ENCODE results near the gene PPM1D.

Gene PPM1D

DNA sequence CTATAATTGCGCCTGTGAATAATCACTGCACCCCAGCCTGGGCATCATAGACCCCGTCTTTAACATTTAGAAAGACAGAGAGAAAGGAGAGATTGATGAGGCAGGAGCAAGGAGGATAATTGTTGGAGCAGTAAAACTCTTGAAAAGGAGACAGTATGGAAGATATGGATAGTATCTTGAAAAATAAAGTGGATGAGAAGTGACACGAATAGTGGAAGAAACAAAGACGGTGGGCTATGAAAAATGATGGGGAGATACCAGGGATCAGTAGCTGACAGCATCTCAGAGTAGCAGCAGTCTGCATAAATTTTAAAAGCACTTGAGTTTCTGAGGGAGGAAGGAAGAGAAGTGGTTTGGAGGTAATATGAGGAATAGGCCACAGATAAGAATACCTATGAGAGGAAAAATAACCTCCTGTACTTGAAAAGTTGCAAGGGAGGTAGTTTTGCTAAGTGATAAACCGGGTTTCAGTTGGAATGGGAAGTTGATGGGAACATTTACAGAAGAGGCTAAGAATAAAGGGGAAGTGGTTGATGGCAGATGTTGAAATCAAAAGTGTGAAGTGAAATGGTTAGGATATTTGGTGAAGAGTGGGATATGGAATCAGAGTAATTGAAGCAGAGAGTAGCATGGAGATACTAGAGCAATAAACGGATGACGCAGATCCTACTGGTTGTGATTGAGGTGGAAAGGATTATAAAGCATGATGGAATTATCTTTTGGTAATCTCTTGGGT, 1.8 kb upstream of the PPM1D start (continued):
- TF ChIP-seq ZBTB1 (tag by site-specific recombination; IDR thresholded peaks at IDR 0.05) (no peak), ZNF785 (tag by site-specific recombination; IDR thresholded peaks at IDR 0.05) (no peak), ZNF132 (tag by site-specific recombination; IDR thresholded peaks at IDR 0.05; ENCODE audit: borderline replicate concordance) (no peak), ZNF416 (tag by site-specific recombination; IDR thresholded peaks at IDR 0.05) (no peak), REPIN1 (tag by site-specific recombination; IDR thresholded peaks at IDR 0.05; ENCODE audit: low read depth) (no peak), ZNF585B (tag by site-specific recombination; IDR thresholded peaks at IDR 0.05) (no peak), ZNF549 (tag by site-specific recombination; IDR thresholded peaks at IDR 0.05) (no peak), KLF8 (tag by site-specific recombination; IDR thresholded peaks at IDR 0.05) (no peak), ZNF2 (tag by site-specific recombination; IDR thresholded peaks at IDR 0.05) (peak; percentile 58; the same call in 1 of the 2 replicates), ZNF223 (tag by site-specific recombination; IDR thresholded peaks at IDR 0.05) (no peak), ZNF558 (tag by site-specific recombination; IDR thresholded peaks at IDR 0.05) (no peak), MYNN (tag by site-specific recombination; IDR thresholded peaks at IDR 0.05; ENCODE audit: borderline replicate concordance) (no peak), ZNF610 (tag by site-specific recombination; IDR thresholded peaks at IDR 0.05; ENCODE audit: borderline replicate concordance) (no peak), IKZF3 (tag by site-specific recombination; IDR thresholded peaks at IDR 0.05) (peak; percentile 27; the same call in 1 of the 2 replicates), YY1 (tag by site-specific recombination; IDR thresholded peaks at IDR 0.05) (no peak), ZNF391 (tag by site-specific recombination; IDR thresholded peaks at IDR 0.05; ENCODE audit: borderline replicate concordance, low read depth) (no peak), ZNF324 (tag by site-specific recombination; IDR thresholded peaks at IDR 0.05) (no peak), ZNF596 (tag by site-specific recombination; IDR thresholded peaks at IDR 0.05) (no peak), SP7 (tag by site-specific recombination; IDR thresholded peaks at IDR 0.05) (peak; percentile 43; the same call in 1 of the 2 replicates), WT1 (tag by site-specific recombination; IDR thresholded peaks at IDR 0.05) (peak; percentile 94), ZNF202 (tag by site-specific recombination; IDR thresholded peaks at IDR 0.05; ENCODE audit: borderline replicate concordance) (no peak), HOXD13 (CRISPR knock-in tag; IDR thresholded peaks at IDR 0.05; ENCODE audit: borderline replicate concordance) (no peak), ZNF114 (tag by site-specific recombination; IDR thresholded peaks at IDR 0.05) (no peak), ZNF350 (tag by site-specific recombination; IDR thresholded peaks at IDR 0.05) (no peak), ZNF629 (tag by site-specific recombination; IDR thresholded peaks at IDR 0.05) (peak; percentile 69), ZNF600 (tag by site-specific recombination; IDR thresholded peaks at IDR 0.05) (peak; percentile 98)
- TF ChIP-seq, protein P1, sequence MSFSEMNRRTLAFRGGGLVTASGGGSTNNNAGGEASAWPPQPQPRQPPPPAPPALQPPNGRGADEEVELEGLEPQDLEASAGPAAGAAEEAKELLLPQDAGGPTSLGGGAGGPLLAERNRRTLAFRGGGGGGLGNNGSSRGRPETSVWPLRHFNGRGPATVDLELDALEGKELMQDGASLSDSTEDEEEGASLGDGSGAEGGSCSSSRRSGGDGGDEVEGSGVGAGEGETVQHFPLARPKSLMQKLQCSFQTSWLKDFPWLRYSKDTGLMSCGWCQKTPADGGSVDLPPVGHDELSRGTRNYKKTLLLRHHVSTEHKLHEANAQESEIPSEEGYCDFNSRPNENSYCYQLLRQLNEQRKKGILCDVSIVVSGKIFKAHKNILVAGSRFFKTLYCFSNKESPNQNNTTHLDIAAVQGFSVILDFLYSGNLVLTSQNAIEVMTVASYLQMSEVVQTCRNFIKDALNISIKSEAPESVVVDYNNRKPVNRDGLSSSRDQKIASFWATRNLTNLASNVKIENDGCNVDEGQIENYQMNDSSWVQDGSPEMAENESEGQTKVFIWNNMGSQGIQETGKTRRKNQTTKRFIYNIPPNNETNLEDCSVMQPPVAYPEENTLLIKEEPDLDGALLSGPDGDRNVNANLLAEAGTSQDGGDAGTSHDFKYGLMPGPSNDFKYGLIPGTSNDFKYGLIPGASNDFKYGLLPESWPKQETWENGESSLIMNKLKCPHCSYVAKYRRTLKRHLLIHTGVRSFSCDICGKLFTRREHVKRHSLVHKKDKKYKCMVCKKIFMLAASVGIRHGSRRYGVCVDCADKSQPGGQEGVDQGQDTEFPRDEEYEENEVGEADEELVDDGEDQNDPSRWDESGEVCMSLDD (tag by site-specific recombination; IDR thresholded peaks at IDR 0.05), result no peak
- TF ChIP-seq, protein P2, sequence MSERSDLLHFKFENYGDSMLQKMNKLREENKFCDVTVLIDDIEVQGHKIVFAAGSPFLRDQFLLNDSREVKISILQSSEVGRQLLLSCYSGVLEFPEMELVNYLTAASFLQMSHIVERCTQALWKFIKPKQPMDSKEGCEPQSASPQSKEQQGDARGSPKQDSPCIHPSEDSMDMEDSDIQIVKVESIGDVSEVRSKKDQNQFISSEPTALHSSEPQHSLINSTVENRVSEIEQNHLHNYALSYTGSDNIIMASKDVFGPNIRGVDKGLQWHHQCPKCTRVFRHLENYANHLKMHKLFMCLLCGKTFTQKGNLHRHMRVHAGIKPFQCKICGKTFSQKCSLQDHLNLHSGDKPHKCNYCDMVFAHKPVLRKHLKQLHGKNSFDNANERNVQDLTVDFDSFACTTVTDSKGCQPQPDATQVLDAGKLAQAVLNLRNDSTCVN (tag by site-specific recombination; optimal IDR thresholded peaks at IDR 0.05), result no peak
- TF ChIP-seq, protein P3, sequence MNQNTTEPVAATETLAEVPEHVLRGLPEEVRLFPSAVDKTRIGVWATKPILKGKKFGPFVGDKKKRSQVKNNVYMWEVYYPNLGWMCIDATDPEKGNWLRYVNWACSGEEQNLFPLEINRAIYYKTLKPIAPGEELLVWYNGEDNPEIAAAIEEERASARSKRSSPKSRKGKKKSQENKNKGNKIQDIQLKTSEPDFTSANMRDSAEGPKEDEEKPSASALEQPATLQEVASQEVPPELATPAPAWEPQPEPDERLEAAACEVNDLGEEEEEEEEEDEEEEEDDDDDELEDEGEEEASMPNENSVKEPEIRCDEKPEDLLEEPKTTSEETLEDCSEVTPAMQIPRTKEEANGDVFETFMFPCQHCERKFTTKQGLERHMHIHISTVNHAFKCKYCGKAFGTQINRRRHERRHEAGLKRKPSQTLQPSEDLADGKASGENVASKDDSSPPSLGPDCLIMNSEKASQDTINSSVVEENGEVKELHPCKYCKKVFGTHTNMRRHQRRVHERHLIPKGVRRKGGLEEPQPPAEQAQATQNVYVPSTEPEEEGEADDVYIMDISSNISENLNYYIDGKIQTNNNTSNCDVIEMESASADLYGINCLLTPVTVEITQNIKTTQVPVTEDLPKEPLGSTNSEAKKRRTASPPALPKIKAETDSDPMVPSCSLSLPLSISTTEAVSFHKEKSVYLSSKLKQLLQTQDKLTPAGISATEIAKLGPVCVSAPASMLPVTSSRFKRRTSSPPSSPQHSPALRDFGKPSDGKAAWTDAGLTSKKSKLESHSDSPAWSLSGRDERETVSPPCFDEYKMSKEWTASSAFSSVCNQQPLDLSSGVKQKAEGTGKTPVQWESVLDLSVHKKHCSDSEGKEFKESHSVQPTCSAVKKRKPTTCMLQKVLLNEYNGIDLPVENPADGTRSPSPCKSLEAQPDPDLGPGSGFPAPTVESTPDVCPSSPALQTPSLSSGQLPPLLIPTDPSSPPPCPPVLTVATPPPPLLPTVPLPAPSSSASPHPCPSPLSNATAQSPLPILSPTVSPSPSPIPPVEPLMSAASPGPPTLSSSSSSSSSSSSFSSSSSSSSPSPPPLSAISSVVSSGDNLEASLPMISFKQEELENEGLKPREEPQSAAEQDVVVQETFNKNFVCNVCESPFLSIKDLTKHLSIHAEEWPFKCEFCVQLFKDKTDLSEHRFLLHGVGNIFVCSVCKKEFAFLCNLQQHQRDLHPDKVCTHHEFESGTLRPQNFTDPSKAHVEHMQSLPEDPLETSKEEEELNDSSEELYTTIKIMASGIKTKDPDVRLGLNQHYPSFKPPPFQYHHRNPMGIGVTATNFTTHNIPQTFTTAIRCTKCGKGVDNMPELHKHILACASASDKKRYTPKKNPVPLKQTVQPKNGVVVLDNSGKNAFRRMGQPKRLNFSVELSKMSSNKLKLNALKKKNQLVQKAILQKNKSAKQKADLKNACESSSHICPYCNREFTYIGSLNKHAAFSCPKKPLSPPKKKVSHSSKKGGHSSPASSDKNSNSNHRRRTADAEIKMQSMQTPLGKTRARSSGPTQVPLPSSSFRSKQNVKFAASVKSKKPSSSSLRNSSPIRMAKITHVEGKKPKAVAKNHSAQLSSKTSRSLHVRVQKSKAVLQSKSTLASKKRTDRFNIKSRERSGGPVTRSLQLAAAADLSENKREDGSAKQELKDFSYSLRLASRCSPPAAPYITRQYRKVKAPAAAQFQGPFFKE (tag by site-specific recombination; IDR thresholded peaks at IDR 0.05; ENCODE audit: borderline replicate concordance), result no peak
- TF ChIP-seq, protein P4, sequence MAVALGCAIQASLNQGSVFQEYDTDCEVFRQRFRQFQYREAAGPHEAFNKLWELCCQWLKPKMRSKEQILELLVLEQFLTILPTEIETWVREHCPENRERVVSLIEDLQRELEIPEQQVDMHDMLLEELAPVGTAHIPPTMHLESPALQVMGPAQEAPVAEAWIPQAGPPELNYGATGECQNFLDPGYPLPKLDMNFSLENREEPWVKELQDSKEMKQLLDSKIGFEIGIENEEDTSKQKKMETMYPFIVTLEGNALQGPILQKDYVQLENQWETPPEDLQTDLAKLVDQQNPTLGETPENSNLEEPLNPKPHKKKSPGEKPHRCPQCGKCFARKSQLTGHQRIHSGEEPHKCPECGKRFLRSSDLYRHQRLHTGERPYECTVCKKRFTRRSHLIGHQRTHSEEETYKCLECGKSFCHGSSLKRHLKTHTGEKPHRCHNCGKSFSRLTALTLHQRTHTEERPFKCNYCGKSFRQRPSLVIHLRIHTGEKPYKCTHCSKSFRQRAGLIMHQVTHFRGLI (tag by site-specific recombination; IDR thresholded peaks at IDR 0.05), result no peak

Measured in HEK293 (cell line).